Activated effector memory CD4-positive, alpha-beta T cell treated with anti-CD3 and anti-CD28 coated beads, Interleukin-2, amount 50 U/mL, for 16 hours (primary cell): Measurements from ENCODE around the gene EPHA1.
"Not testable (repeated sequence)": the region's sequence is repeated elsewhere in the genome, so short reads cannot be mapped to it uniquely, and the experiment has no call there.

ENCODE experiments used
- DNase-seq: peaks from one replicate; pipeline ENCODE4 v3.0.0-alpha.2; 2020

EPHA1 gene

DNA sequence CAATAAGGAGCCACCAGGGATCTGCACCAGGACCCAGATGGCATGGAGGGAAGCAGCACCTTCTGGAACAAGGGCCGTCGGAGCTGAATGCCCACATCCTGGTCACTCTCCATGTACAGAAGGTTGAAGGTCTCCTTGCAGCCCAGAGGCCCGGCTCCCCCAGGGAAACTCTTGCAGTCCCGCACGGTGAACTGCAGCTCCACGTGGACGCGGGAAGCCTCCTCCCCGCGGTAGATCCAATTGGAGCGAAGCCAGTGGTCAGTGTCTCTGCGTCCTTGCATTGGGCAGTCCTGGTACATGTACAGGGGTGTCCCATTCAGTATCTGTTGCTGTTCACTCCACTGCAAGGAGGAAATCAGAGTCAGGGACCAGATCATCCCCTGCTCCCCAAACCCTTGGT is 7.4 kb downstream of the EPHA1 start:
- DNase-seq, result no peak

DNA sequence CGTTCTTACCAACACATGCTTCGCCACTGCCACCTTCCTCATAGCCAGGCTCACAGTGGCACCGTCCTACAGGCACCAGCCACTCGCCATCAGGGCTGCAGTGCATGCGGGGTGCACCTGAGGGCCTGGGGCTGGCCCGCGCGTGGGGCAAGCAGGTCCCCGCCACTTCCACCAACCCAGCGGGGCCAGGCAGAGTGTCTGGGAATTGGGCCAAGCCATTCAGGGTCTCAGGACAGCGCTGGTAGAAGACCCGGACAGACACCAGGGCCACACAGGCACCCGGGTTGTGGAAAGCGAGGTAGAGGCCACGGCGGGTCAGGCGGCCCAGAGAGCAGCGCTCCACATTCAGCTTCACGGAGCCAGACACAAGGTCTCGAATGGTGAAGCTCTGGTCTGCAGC is 9.0 kb downstream of the EPHA1 start:
- no peak for DNase-seq

DNA sequence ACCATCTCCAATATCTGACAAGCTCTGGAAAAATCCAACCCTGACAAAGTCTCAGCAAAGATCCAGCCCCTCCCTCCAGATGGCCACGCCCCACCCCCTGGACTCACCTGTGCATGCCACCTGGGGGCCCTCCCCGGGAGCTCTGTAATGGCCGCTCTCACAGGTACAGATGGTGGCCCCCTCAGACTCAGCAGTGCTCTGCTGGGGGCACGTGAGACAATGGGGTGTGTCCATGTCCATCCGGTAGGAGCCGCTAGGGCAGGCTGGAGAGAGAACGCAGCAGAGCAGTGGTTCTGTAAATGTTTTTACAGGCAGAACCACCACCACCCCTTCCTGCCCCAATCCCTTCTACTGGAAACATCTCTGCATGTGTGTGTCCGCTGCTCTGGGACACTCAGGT is 9.5 kb downstream of the EPHA1 start:
- no peak for DNase-seq

DNA sequence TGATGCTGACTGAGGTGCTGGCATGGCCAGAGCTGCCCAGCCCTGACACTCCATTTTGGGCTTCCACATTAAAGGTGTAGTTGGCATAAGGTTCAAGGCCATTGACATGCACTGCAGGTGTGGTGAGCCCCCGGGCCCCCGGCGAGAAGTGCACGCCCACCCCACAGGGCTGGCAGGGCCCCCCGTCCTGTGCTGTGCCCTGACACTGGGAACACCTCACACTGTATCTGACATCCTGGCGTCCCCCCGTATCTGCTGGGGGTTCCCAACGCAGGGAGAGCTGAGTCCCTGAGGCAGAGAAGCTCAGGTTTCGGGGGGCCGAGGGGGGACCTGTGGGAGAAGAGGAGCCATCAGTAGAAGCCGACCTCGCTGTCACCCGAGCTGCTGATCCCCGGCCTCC is 10.0 kb downstream of the EPHA1 start:
- no peak for DNase-seq

DNA sequence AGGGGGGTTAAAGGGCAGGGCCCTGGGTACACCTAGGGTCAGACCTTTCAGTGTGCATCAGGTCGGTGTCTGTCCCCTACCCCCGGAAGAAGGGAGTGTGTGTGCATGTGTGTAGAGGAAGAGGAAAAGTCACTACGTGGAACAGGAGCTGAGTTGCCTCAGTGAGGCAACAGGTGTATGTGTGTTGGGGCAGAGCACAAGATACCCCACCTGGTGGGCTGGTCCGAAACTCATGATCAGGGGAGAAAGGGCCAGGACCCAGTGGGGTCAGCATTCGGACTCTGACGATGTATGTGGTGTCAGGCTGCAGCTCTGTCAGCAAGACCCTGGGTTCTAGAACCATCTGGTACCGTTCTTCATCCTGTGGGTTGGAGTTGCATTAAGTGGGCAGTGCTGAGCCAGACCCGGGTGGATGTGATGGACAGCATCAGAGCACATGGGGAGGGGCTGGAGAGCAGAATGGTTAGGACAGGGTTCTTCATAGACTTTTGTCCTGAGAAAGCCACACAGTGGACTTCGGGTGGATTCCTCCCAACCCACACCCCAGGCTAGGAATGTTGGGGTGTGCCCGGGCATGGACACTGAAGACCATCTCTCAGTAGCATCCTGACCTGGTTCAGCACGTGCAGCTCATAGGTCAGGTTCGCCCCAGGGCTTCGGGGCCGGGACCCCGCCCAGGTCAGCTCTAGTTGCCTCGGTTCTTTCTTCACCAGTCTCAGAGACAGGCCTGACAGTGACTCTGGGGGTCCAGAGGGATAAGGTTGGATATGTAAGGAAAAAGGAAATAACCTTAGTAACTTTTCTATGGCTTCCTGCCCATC is 10.7 kb downstream of the EPHA1 start:
- peak; percentile 56 for DNase-seq

DNA sequence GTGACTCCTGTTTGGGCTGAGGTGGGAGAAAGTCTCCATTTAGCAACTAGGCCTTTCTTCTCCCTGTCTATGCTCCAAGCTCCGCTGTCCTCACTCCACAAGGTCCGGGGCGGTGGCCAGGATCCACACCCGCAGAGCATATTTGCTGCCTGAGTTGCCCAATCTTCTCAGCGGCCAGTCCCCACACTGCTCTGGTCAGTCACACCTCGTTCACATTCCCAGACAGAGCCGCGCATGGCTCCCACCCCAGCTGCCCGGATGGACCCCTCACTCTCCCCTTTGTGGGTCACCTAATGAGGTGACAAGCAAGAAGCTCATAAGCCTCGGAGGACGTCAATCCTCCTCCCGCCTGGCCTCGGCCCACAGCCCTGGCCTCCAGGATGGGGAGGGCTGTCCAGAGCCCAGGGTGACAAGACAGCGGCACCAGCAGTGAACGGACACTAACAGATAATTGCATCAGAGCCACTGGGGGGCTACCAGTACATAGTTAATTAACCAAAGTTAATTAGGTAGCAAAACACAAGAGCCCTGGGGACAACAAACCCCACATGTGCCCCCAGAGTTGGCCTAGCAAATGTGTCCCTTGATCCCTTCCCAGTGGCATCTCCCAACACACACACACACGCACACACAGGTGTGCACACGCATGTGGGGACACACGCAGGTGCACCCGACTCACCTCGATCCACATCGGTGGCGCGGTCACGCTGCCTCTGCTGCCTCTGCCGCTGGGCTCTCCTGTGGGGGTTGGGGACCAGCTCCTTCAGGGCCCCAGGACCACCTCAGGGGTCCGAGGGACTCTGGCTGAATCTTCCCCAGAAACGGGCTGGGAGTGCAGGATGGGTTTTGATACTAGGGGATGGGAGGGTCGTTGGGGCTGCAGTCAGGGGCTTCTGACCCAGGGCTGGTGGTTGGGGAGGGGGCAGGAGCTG is 11.8 kb downstream of the EPHA1 start:
- peak; percentile 56 for DNase-seq

DNA sequence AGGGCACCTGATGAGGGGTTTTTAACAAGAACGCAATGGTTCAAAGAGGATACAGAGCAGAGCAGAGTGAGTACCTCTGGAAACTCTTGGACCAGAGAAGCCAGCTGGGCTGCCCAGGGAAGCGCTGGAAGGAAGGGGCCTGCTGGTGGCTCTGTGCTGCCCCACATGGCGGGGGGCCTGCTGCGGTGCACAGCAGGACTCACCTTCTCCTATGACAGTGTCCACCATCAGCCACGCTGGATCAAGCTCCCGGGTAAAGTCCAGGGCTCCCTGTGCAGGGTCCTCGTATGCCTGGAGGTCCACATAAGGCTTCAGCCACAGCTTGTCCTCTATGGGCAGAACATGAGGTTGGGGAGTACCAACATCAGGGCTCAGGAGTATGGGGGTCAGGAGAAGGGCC is 12.5 kb downstream of the EPHA1 start:
- peak; percentile 28 for DNase-seq

DNA sequence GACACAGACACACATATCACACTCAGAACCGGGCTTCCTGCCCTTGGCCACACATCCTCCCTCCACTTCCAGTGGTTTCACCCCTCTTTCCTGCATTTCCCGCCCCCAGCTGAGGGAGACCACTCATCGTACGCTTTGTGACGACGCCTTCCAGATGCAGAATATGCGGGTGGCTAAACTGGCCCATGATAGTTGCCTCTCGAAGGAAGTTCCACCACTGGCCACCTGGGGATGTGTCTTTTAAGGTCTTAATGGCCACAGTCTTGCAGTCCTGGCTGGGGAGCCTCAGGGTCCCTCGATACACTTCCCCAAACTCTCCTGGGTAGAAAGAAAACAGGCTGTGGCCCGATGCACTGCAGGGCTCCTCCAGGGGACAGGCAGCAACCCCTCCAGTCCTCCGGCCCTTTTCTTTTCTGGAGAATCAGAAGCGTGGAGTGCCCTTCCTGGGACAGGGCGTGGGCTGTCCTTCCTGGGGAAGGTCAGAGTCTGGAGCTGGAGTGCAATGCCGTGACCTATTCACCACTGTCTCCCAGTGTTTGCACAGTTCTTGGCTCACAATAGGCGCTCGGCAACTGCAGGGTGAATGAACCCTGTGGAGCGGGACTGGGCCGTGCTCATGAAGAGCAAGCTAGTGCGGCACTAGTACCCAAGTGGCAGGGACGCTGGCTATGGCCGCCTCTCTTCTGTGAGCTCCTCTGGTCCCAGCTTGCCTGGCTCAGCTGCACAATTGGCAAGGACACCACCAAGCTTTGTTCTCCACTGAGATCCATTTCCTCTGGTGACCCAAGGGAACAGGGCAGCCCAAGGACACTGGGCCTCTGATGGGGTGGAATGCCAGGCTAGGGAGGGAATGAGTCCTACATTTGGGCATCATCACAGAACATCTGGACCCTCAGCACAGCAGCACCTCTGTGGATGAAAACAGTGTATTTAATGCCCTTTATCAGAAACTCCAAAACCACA is 13.2 kb downstream of the EPHA1 start:
- peak; percentile 61 for DNase-seq

DNA sequence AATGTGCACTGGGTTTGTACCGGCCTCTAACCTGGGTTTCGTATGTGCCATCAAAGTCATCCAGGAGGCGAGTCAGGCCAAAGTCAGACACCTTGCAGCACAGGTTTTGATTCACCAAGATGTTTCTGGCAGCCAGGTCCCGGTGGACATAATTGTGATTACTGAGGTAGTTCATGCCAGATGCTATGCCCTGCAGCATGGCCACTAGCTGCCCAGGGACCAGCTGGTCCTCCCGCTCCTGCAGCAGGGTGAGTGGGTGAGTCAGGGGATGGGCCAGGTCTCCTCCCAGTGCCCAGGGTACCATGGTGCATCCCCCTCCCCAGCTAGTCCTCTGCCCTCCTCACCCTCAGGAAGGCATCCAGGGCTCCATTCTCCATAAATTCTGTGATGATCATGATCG is 13.9 kb downstream of the EPHA1 start:
- no peak for DNase-seq

DNA sequence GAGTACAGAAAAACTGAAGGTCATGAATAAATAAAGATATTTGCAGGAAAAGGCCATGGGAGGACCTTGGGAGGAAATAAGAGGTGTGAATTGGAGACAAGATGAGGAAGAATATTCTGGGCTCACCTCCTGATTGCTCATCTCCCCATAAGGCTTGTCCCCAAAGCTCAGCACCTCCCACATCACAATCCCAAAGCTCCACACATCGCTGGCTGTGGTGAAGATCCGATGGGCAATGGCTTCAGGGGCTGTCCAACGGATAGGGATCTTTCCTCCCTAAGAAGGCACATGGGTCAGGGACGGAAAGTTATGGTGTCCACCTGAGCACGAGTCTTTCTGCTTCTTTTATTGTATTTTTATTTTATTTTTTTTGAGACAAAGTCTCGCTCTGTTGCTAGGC is 14.6 kb downstream of the EPHA1 start:
- no peak for DNase-seq

DNA sequence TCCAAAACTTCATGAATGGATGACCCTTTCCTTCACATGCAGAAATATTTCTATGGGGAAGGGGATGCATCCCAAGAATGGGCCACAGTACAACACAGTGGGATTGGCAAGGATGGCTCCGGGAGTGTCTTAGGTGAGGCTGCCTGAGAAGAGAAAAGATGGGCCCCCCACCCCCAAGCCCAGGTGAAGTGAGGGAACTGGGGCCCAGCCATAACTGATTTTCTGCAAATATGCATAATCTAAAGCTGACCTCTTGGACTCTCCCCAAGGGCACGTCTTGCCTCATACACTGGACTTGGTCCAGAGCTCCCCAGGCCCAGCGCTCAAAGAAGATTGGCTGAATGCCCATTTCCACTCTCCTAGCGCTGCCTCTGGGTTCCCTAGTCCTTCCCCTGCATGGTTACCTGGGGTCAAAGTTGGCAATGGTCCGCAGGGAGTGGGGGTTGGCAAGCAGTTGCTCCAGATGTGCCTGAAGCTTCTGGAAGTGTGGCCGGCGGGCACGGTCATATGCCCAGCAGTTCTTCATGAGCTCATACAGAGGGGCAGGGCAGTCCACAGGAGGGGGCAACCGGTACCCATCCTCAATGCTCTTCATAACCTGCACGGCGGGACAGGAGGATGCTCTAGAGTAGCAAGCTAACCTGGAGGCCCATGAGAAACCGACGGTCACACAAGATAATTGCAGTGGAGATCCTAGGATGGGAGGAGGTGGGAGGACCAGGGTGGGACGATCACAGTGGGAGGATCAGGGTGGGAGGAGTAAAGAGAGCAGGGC is 15.2 kb downstream of the EPHA1 start:
- DNase-seq, result no peak

DNA sequence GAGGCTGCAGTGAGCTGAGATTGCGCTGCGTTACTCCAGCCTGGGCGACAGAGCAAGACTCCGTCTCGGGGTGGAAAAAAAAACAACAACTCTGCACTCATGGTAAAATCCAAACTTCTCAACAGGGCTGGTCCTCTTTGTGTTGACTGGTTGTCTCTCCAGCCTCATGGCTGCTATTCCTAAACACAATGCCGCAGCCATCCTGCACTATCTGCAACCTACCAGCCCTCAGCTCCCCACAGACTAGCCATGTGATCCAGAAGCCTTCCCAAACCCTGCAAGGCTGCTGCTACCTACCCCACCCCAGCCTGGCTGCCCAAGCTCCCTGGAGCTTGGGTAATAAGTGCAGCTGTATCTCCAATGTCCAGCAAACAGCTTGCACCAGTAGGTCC is 15.8 kb downstream of the EPHA1 start:
- DNase-seq, result no peak

DNA sequence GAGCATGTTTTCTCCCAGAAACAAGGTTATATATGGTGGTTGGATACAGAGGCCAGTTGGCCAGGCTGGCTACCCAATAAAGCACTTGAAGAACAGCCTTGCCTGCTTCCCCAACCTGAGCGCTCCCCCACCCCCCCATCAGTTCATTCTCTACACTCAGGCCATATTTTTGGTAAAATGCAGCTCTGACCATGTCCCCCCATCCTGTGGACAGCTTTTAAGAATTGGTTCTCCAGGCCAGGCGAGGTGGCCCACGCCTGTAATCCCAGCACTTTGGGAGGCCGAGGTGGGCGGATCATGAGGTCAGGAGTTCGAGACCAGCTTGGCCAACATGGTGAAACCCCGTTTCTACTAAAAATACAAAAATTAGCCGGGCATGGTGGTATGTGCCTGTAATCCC is 16.2 kb downstream of the EPHA1 start:
- not testable (repeated sequence) for DNase-seq

DNA sequence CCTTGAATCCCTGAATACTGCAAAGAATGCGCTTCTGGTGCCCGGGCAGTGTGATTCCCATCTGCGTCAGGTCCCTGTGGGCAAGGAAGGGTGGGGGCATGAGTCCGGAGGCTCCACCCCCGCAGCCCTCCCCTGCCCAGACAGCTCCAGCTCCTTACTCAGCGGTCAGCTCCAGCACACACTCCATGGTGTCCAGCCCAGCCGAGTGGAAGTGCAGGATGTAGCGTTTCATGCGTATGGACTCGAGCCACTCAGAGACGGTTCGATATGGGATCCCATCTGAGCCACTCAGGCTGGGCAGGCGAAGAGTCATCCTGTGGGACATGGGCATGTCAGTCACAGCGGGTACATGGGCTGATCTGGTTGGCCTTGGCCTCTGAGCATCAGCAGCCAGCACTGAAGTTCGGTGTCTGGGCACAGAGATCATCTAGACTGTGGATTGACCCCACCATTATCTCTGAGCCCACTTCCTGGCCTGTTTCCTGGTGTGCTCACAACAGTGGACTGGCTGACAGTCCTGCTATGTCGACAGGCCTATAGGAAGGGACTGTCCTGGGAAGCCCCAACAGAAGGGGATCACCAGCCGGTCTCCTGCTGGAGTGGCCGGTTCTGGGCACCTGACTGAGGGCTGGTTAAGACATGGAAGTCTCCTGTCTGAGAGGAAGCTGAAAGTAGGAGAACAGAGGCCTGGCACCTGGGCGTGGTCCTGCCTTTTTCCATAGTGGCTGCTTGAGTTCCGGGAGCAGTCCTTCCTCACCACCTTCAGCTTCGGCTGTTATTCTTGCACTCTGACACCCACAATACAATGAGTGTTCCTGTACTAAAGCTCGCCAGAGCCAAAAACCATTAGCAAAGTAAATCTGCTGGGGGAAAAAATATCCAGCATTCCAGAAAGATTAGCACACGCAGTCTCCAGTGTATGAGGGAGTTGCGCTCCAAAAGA is 16.9 kb downstream of the EPHA1 start:
- no peak for DNase-seq

DNA sequence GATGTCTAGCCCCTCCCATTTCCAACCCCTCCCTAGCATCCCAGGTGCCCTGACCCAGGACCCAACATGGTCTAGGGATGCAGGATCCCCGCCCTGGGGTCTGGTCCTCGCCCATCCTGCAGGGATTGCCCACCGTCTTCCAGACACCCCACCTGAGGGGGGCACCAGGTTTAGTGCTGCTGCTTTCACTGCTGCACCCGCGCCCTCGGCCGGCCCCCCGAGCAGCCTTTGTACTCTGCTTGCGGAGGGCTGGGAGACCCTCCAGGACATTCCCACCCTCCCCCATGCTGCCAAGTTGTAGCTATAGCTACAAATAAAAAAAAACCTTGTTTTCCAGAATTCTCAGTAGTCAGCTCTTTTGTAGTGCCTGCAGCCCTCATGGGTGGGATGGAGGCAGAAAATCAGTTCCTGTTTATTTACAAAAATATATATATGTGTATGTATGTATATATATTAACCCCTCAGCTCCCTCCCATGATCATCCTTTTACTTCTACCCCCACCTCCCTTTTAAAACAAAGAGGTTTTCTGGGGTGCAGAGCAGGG is 17.8 kb downstream of the EPHA1 start:
- DNase-seq, result no peak

DNA sequence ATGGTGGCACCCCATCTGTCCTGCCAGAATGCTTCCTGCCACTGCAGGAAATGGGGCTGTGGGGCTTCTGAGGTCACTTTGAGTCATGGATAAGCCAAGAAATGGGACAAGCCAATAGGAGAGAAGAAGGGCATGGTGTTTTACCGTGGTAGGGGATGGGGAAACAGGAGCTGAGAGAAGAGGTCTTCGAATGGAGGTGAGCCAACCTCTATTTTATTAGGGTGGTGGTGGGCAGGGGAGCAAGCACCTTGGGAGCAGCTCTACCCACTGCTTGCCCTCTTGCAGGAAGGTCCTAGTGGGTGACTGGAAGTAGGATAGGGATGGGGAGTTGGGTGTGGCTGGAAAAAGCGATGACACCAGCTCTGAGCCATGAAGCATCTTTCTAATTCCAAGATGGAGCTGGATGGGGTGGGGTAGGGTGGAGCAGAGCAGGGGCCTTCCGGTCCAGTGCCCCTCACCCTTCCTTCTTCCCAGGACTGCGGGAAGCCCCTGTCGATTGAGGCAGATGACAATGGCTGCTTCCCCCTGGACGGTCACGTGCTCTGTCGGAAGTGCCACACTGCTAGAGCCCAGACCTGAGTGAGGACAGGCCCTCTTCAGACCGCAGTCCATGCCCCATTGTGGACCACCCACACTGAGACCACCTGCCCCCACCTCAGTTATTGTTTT is 18.4 kb downstream of the EPHA1 start:
- DNase-seq, result no peak

DNA sequence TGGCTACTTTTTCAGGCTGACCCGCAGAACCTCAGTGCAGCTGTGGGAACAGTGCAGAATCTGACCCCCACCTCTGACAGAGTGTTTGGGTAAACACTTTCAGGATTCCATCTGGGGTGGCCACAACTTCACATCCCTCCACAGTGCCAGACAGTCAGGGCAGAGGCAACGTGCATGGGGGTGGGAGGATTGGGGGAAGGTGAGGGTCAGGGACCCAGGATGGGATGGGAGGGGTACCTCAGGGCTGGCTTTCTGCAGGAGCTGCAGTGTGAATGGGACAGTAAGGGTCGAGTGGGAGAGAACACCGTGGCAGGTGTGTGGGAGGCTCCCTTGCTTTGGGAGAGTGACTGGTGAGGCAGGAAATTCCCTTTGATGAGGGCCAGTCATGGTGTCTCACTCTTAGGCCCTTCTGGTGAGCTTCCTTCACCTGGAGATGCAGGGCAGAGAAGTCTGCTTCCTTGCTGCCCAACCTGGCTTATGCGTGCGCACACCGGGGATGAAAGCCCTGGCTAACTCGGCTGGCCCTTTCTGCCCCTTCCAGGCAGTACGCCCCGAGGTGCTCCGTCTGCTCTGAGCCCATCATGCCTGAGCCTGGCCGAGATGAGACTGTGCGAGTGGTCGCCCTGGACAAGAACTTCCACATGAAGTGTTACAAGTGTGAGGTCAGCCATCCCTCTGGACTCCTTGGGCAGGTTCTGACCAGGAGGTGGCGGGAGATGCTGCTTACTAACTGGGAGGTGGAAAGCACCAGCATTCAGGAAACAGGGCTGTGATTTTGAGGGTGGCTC is 19.1 kb downstream of the EPHA1 start:
- no peak for DNase-seq

DNA sequence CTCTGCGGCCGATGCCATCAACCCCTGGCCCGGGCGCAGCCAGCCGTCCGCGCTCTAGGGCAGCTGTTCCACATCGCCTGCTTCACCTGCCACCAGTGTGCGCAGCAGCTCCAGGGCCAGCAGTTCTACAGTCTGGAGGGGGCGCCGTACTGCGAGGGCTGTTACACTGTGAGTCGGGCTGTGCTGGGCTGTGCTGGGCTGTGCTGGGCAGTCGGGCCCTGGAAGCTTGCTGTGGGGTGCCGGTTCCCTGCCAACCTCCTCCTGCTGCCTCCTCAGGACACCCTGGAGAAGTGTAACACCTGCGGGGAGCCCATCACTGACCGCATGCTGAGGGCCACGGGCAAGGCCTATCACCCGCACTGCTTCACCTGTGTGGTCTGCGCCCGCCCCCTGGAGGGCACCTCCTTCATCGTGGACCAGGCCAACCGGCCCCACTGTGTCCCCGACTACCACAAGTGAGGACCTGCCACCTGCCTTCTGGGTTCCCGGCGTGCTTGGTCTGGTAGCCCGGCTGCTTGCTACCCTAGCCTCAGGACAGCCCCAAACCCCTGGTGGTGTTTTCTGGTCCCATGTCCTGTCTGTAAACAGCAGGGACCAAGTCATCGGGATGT is 20.1 kb downstream of the EPHA1 start:
- peak; percentile 62 for DNase-seq

DNA sequence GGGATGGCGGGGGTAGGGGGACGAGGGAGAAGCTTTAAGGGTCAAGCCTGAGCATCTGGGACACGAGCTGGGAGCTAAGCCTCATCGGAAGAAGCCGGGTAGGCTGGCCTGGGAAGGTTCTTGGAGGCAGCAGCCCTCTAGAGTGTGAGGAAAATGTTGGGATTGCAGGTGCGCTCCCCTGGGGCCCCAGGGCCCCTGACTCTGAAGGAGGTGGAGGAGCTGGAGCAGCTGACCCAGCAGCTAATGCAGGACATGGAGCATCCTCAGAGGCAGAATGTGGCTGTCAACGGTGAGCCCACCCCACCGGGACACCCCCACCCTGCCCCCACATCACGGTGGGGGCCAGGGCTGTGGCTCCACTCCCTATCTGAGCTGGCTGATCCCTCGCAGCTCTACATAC is 20.6 kb downstream of the EPHA1 start:
- DNase-seq, result peak; percentile 51
